ENCODE measurements around the gene WWTR1.

The WWTR1 gene

DNA sequence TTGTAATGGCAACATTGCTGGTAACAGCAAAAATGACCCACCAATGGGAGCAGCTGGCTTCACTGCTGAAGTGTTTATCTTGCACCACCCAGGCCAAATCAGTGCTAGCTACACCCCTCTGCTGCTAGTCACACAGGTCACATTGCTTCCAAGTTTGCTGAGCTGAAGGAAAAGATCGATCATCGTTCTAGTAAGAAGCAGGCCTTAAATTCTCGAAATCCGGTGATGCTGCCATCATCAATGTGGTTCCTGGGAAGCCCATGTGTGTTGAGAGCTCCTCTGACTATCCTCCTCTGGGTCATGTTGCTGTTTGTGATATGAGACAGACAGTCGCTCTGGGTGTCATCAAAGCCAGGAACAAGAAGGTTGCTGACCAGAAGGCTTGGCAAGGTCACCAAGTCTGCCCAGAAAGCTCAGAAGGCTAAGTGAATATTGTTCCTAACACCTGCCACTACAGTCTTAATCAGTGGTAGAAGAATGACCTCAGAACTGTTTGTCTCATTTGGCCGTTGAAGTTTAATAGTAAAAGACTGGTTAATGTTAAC lies 162.2 kb downstream of the WWTR1 start:
- DNase-seq (ENCODE audit: low spot score), result no peak

DNA sequence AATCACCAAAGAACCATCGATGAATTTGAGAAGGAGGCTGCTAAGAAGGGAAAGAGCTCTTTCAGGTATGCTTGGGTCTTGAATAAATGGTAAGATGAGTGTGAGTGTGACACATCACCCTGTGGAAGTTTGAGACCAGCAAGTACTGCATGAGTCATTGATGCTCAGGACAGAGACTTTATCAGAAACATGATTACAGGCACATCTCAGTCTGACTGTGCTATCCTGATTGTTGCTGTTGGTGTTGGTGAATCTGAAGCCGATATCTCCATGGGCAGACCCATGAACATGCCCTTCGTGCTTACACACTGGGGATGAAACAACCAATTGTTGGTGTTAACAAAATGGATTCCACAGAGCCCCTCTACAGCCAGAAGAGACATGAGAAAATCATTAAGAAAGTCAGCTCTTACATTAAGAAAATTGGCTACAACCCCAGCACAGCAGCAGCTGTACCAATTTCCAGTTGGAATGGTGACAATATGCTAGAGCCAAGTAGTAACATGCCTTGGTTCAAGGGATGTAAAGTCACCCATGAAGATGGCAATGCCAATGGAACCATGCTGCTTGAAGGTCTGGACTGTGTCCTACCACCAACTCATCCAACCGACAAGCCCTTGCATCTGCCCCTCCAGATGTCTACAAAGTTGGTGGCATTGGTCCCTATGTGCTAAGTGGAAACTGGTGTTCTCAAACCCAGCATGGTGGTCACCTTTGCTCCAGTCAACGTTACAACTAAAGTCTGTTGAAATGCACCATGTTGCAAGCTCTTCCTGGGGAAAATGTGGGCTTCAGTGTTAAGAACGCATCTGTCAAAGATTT lies 162.9 kb downstream of the WWTR1 start:
- no peak for DNase-seq (ENCODE audit: low spot score)

DNA sequence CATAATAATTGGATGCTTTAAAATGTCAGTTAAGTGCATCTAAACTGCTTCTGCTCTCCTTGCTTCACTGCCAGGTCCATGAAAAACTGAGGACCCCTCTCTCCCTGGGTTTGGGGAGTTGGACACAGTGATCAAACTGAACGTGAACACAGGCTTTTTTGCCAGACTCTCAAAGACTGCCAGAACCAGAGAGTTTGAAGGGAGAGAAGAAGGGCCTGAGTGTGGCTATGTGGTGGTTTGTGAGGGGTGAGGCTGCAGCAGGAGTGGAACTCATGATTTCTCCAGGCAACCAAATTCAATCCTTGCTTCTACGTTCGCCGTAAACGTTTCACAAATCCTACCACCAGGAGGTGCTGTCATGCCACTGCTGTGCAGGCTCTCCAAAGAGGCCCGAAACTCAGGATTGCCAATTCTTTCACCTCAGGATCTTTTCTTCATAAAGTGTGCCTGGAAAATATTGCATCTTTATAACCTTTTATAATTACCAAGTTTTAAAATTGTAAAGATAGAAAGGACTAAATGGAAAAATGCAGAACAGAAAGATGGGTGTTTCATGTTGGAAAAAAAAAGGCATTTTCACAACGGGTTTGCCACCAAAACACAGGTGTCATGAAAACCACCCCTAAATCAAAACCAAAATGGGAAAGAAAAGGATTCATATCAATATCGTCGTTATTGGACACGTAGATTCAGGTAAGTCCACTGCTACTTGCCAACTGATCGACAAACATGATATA lies 163.6 kb downstream of the WWTR1 start:
- DNase-seq (ENCODE audit: low spot score), result peak; percentile 74

DNA sequence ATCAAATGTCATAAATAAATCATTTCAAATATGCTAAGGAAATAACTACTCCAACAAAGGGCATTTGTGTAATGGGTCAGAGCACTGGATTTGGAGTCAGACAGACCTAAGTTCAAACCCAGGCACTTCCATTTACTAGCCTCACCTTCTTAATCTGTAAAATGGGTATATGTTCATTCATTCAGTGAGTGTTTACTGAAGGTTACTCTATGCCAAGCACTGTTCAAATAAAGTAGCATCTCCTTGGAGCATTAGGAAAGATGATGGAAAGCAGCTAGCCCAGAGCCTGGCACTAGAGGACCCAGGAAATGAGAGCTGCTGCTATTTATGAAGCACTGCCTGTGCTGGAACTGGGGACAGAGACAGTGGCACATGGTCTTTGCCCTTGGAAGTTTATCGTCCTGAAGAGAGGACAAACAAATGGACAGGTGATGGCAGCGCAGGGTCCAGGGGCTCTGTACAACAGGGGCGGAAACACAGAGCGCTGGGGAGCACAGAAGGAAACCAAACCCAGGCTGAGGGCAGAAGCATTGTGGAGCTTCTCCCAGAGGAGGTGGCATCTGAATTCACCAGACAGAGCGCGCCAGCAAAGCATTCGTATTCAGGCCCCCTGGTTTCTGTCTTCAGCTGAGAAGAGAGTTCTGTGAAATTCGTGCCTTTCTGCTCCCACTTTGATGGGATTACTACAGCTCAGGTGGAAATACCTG lies 164.4 kb downstream of the WWTR1 start:
- DNase-seq (ENCODE audit: low spot score), result no peak

DNA sequence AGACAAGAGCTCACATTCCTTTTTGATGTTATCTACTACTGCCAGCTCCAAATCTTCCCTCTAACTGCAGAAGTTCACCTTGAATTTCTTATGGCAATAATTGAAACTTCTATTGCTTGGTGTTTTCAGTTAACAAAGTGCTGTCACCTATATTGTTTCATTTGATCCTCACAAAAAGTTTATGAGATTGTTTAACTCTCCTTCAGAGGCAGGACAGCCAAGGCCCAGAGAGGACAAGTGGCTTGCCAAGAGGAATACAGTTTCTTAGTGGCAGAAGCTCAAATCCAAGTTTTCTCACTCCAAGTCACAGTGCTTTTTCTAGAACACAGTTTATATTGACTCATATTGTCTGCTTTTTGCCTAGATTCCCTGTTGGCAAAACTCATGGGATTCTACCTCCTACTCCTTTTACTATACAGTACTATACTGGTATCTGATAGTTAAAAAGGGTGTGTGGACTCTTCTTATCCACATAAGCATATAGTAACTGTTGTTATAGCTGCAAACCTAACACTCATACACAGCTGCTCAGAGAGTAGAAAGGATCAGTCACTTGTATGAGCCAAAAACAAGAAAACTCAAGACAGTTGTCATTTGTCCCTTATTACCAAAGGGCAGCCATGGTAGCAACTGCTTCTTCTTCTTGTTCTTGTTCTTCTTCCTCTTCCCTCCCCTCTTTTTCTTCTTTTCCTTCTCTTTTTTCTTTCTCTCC lies 167.4 kb downstream of the WWTR1 start:
- no peak for DNase-seq (ENCODE audit: low spot score)

DNA sequence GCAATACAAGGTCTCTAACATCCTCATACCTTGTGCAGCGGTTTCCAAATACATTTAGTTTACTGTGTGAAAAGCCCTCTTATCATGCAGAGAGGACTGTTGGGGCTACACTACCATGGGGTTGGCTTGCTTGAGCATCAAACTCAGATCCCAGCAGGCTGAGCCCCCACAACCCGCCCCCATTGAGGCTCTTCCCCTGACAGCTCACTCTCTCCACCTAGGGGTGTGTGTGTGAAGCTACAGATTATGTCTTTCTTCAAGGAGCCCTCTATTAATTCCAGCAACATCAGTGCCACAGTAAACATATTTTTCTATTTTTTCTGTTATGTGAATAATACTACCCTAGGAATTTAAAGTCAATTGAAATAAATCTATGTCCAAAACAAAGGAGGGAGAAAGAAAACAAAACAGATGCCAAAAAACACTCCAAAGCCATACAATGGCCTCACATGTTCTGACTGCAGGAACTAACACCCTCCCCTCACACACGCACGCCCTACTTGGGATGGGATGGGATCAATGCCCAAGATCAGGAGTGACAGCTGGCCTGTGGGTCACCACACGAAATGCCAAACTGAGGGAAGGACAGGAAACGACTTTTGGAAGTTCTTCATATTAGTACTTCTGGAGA lies 168.7 kb downstream of the WWTR1 start:
- DNase-seq (ENCODE audit: low spot score), result peak; percentile 69

DNA sequence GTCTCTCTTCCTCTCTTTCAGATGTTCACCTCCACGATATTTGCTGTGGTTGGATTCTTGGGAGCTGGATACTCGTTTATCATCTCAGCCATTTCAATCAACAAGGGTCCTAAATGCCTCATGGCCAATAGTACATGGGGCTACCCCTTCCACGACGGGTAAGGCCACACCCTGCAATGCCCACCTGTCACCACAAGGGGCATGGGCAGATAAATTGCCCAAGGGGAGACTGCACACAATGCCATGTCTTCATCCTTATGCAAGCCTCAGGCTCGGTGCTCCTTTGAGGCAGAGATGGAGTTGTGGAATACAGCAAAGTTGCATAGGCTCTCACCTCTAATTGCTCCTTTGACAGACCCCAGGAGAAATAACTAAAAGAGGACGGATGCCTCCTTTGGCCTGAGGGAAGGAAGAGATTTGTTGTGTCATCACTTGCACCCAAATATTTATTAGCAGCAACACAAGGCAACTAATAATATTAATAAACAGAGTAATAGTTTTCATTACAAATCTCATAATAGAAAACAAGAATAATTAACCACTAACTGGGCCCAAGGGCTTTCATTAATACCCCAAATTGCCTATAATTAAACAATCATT lies 170.1 kb downstream of the WWTR1 start:
- DNase-seq (ENCODE audit: low spot score), result peak; percentile 63

DNA sequence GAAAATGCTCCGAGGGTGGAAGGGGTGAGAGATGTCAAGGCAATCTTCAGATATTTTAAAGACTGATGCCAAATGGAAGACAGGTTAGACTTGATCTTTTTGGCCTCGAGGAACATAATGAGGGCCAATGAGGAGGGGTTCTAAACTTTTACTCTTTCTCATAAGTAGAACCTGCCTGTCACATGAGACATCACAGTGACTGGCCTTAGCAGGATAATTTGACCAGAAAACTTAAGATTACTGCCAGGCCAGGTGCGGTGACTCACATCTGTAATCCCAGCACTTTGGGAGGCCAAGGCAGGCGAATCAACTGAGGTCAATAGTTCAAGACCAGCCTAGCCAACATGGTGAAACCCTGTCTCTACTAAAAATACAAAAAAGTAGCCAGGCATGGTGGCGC lies 171.1 kb downstream of the WWTR1 start:
- no peak for DNase-seq (ENCODE audit: low spot score)

DNA sequence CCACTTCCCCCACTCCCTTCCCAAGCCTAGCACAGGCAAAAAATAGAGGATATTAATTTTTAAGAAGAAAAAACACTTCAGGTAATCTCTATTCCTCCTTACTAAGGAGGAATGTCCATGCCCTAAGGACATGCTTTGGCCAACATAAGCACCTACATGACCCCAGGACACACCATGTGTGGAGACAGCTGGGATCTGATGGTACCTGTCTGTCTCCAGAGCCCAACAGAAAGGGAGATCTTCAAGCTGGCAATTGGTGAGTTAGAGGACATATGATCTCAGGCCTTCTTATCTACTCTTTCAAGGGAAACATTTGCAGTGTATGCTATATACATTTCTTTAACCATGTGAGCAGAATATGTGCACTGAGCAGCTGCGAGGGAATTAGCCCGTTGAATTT lies 176.3 kb downstream of the WWTR1 start:
- DNase-seq (ENCODE audit: low spot score), result no peak

DNA sequence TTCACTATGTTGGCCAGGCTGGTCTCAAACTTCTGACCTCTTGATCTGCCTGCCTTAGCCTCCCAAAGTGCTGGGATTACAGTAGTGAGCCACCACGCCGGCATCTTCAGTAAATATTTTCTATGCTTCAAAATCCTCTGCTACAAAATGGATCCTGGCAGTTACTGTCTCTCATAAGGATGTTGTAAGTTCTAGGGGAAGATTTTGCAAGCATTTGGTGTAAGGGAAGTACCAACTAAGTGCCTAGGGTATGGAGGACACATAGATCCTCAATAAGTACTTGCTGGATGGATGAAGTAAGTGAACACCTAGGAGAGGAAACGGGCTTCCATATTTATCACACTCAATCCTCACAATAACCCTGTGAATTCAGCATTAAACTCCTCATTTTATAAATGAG lies 176.8 kb downstream of the WWTR1 start:
- no peak for DNase-seq (ENCODE audit: low spot score)

DNA sequence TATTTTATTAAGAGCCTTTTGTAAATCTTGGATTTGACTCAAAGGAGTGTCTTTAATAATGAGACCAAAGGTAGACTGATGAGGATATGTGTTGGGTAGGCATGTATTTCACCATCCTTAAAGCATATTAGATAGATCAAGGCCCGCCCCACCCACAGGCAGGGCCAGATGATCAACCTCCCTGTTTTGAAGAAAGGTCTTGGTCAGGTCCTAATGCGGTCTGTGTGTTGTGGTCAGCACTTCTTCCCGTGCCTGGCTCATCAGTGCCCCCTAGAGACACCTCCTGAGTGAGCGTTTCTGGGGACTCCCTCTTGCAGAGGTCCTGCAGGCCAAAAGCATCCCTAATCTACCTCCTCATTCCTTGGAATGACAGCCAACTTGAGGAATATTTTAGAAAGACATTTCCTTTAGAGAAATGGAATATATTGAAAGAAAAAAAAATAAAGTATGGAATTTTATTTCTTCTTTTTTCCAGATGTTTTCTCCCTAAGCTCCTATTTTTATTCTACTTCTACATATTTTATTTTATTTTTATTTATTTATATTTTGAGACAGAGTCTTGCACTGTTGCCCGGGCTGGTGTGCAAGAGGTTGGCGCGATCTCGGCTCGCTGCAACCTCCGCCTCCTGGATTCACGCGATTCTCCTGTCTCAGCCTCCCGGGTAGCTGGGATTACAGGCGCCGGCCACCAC lies 177.4 kb downstream of the WWTR1 start:
- peak; percentile 73 for DNase-seq (ENCODE audit: low spot score)

DNA sequence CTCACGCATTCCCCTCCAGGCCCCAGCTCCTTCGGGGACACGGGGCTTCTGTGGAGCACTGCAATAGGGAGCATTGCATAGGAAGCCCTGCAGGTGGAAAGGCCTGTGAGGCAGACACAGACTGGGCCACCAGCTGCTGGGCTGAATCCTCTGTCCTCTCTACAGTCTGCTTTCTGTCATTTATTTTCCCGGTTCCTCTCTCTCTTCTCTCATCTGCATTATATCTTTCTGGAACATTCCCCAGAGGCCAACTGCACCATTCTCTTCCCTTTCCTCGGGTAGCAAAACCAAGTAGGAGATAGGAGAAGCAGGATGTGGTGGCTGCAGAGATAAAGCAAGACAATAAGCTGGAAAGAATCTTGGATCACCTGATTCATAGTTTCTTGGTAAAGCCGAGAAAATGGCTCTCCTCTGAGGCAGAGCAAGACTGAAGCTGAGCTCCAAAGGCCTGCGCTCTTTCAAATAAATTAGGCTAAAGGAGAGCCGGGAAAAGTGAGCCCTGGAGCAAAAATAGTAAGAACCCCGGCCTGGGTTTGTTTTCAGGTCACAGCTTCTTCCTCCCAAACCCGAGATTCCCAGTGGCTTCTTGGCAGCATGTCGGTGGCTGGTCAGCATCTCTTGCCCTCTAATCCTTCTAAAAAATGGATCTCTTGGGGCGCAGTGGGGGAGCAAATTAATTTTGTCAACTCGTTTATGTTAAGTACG lies 178.1 kb downstream of the WWTR1 start:
- no peak for DNase-seq (ENCODE audit: low spot score)

DNA sequence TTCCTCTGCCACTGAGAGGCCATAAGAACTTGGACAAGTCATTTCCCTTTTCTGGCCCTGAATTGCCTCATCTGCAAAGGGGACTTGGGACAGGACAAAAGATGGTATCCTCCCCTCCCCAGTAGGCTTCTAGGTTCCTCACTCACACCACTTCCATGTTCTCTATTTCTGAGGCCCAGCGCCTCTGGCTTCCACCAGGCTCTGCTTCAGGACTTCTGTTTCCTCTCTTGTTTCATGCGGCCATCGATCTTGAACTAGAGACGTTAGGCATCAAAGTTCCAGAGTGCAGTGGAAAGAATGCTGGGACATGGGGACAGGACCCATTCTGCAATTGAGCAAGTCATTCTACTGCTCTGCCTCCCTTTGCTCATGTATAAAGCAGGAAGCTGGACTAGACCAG lies 181.6 kb downstream of the WWTR1 start:
- no peak for DNase-seq (ENCODE audit: low spot score)

DNA sequence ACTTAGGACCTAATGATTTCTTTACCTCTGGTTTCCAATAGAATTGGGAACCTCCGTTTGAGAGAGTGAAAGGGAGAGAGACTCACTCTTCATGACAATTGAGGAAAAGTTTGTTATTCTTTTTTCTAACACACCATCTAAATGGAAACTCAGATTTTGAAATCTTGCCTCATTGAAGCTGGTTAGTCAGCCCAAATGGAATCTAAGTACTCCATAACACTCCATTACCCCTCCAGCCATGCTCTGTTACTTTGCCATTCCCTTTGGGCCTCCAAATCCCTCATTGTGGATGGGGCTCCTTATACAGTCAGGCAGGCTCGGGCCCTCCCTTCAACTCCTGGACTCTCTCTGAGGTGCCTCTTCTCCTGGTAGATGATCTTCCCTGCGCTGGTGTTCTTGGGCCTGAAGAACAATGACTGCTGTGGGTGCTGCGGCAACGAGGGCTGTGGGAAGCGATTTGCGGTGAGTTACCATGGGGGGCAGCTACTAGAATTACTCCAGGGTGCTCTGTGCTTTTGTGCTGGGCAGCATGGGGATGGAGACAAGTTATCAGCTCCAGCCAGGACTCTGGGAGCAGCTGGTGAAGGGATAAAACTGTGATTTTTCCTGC lies 182.3 kb downstream of the WWTR1 start:
- no peak for DNase-seq (ENCODE audit: low spot score)

DNA sequence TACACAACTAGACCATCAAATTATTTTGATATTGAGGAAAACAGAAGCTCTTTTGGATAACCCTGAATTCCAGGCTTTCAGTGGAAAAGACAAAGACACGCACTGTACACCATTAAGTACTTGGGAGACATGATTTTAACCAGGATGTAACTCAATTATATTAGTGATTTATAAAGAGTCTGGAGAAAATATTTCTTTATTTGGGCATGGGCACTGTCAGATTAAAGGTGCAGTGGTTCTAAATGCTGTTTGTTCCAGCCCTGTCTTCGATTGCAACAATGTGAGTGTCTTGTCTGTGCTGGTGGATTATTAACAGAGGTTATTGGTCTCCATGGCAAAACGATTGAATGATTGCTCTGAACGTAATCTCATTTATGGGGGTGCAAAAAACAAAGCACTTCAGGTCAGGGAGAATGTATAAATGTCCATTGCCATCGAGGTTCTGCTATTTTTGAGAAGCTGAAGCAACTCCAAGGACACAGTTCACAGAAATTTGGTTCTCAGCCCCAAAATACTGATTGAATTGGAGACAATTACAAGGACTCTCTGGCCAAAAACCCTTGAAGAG lies 183.5 kb downstream of the WWTR1 start, which contains the start of gene TM4SF4:
TM4SF4 (plus strand) TSS at position 448 of the 568 bp plus-strand sequence. CDS start 181 bp downstream, outside the sequence.
- DNase-seq (ENCODE audit: low spot score), result no peak

DNA sequence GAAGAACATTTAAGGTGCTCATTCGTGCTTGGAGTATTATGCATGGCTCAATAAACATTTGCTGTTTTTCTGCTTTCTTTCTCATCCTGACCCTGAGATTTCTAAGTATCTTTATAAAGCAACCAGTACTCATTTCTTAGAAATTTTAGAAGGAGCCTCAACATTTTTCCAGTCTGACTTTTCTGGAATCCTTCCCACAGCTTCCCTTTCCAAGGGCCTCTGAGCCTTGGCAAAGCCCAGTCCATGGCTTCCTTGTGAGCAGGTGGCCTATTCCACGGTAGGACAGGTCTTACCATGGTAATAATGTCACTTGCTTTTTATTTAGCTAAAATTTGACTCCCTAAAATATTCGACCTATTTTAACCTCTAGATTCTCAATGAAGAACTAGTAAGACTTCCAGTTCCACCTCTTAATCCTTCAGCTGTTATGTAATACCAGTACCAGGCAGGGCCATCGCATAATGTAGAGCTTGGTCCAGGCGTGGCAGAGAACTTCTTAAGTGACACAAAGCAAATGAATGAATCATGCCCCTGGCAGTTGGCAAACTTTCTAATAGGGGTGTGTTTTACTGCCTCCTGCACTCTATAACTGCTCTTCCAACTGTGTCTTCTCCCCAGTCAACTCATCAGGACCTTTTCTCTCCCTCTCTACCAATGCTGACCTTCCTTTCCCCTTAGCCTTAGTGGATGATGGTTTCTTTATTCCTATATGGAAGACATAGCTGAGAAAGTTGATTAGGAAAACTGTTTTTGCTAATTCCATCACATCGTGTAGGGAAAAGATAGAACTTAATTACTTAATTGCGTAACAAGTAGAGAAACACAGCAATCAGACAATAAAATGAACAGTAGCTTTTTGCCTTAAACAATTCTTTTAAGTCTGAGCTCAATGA lies 184.2 kb downstream of the WWTR1 start:
- no peak for DNase-seq (ENCODE audit: low spot score)

DNA sequence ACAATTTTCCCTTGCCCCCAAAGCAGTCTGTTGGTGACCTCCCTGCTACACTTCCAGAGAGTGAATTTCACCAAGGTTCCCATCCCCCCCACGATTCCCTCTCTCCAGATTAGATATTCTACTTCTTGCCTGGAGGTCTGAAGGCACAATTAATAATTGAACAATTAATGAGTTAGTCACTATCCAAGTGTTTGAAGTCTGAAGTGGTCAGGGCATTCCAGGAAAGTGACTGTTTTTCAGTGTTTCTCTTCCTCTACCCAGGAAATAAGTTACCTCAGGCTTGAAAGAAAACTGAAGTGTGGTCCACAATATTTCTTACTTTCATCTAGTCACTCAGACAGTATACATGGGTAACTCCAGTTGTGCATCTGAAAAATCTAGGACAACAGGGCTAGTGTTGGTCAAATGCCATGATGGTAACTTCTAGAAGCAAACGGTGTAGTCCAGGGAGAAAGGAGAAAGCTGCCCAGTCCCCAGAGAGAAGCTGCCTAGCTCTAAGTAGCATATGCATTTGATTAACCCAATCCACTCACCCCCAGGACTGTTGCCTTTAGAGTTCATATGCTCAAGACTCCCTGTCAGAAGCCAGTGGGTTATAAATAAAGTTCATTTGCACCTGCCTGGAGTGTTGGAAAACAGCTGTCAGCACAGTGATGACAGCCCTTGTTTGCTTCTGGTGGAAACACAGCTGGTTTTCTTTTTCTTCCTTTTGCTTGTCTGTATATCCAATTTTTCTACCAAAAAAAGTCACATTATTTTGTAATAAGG lies 185.6 kb downstream of the WWTR1 start:
- DNase-seq (ENCODE audit: low spot score), result no peak

Measured in D341Med (cell line).